Uterus (tissue), 2 donors: ENCODE data around the gene TMEM109.

ENCODE experiments used
- CTCF ChIP-seq, 4 experiments: fragments of 200-600 bp in 2 of 4; fragments of 450-650 bp in 2 of 4; sonication (generic) in 2 of 4; IDR thresholded peaks; one replicate each; pipeline ENCODE4 v1.5.1; 2016 to 2019; ENCODE audit warnings: antibody characterized with exemption in 4 of 4, mild to moderate bottlenecking in 2 of 4, moderate library complexity in 1 of 4
- POLR2A ChIP-seq, 2 donors: fragments of 450-650 bp; IDR thresholded peaks; one replicate each; pipeline ENCODE4 v1.6.1; 2016; ENCODE audit warnings: antibody characterized with exemption in 2 of 2, mild to moderate bottlenecking in 1 of 2, moderate library complexity in 1 of 2

DNA sequence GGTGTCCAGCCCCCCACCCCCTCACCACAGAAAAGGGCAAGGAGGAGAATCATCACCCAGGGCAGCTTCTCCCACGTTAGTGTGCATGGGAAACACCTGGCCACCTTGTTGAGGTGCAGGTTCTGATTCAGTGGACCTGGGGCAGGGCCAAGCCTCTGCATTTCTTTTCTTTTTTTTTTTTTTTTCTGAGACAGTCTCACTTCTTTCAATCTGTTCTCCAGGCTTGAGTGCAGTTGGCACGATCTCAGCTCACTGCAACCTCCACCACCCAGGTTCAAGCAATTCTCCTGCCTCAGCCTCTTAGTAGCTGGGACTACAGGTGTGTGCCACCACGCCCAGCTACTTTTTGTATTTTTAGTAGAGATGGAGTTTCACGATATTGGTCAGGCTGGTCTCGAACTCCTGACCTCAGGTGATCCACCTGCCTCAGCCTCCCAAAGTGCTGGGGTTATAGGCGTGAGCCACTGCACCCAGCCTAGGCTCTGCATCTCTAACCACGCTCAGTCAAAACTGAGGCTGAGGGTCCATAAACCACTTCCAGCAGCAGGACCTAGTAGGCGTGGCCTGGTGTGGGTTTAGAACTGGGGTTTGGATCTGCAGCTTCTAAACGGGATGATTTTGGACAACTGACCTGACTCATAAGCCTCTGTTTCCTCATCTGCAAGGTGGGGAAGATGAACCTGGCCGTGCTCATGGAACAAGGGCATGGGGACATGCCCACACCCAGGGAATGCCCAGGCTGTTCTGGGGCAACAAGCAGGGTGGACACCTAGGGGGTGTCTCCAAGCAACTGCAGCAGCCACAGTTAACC, 45.9 kb upstream of the TMEM109 start:
- TF ChIP-seq CTCF (IDR thresholded peaks at IDR 0.05) (no peak), POLR2A (IDR thresholded peaks at IDR 0.05) (no peak)
